Right renal cortex interstitium (tissue), 3 donors: ENCODE data around the gene SMIM15. TPM values are rescaled to one million over a fixed set of nuclear protein-coding genes. Genes with fewer than 3 reads are reported as not detected.

Experiments
- DNase-seq, 3 donors: peaks; one replicate each; pipeline ENCODE4 v3.0.0-alpha.2; 2013; ENCODE audit warnings: low read depth in 3 of 3, low spot score in 2 of 3
- polyA plus RNA-seq, 3 donors: library from polyadenylated mRNA; unstranded; fragments of 120-200 nt; gene quantifications; one replicate each; pipeline ENCODE4 v1.2.1, GENCODE V29; 2013; ENCODE audit not compliant: insufficient read length in 3 of 3

The SMIM15 gene
- polyA plus RNA-seq, 3 donors, result 96.3 to 100 (median 98.5) TPM

- DNase-seq, result peak in 2 of 3 donors; percentile 25 to 38
These were observed 732 bp upstream of the SMIM15 start for GRCh38 chr5:61162832-61163567.

- DNase-seq, result no peak
These were observed 1.8 kb downstream of the SMIM15 start for GRCh38 chr5:61160497-61160896.

GRCh38 chr5:61159836-61160235, 2.4 kb downstream of the SMIM15 start:
- no peak for DNase-seq

GRCh38 chr5:61159070-61159469, 3.2 kb downstream of the SMIM15 start:
- no peak for DNase-seq

- no peak for DNase-seq
These were observed 10.4 kb downstream of the SMIM15 start for GRCh38 chr5:61151893-61152292.

GRCh38 chr5:61148515-61148914, 13.8 kb downstream of the SMIM15 start:
- DNase-seq, result no peak

- no peak for DNase-seq
These were observed 19.5 kb downstream of the SMIM15 start for GRCh38 chr5:61142811-61143210.

- DNase-seq, result no peak
These were observed 19.9 kb downstream of the SMIM15 start for GRCh38 chr5:61142391-61142790.

GRCh38 chr5:61141801-61142200, 20.5 kb downstream of the SMIM15 start:
- no peak for DNase-seq

GRCh38 chr5:61139931-61140330, 22.3 kb downstream of the SMIM15 start:
- no peak for DNase-seq

- DNase-seq, result no peak
These were observed 23.0 kb downstream of the SMIM15 start for GRCh38 chr5:61139094-61139873.

- no peak for DNase-seq
These were observed 24.4 kb downstream of the SMIM15 start for GRCh38 chr5:61137835-61138234.

GRCh38 chr5:61132559-61132958, 29.7 kb downstream of the SMIM15 start:
- no peak for DNase-seq

- DNase-seq, result no peak
These were observed 32.0 kb downstream of the SMIM15 start for GRCh38 chr5:61130289-61130688.

GRCh38 chr5:61123145-61123544, 39.1 kb downstream of the SMIM15 start:
- no peak for DNase-seq

GRCh38 chr5:61120534-61120933, 41.7 kb downstream of the SMIM15 start:
- DNase-seq, result no peak

- DNase-seq, result no peak
These were observed 43.2 kb downstream of the SMIM15 start for GRCh38 chr5:61119066-61119465.

GRCh38 chr5:61115968-61116367, 46.3 kb downstream of the SMIM15 start:
- DNase-seq, result no peak

GRCh38 chr5:61114441-61114840, 47.8 kb downstream of the SMIM15 start:
- DNase-seq, result no peak
